Measurements from ENCODE around the gene SLC1A2.

The SLC1A2 gene

DNA sequence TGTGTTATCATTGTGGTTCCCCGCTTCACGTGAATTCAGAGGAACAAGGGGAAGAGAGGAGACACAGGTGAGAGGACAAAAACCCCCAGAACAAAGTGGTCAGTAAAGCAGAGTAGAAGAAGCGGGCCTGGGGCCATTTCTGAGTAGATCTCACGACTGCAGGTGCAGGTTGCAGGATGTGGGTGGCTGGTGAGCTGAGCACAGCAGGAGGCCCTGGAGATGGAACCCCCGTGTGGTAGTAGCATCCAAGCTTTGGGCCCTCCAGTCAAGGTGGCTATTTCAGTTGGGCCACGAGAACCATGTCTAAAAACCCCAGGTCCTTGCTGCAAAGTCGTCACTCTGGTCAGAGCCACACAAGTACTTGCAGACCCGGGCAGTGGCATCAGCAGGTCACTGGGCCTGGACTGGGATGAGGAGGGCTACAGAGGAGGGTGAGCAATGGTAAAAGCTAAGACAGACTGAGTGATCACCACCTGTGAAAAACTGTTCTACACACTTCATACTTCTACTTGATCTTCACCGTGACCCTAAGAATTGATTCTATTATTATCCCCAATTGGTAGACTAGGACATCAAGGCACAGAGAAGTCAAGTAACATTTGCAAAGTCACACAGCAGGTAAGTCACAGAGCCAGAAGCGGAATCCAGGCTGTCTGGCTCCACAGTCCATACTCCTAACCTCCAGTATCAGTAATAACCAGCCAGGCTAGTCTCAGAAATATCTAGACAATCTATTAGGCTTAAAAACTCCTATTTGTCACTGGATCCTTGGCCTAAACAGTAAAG is 43.8 kb downstream of the SLC1A2 start:
- no peak for DNase-seq

DNA sequence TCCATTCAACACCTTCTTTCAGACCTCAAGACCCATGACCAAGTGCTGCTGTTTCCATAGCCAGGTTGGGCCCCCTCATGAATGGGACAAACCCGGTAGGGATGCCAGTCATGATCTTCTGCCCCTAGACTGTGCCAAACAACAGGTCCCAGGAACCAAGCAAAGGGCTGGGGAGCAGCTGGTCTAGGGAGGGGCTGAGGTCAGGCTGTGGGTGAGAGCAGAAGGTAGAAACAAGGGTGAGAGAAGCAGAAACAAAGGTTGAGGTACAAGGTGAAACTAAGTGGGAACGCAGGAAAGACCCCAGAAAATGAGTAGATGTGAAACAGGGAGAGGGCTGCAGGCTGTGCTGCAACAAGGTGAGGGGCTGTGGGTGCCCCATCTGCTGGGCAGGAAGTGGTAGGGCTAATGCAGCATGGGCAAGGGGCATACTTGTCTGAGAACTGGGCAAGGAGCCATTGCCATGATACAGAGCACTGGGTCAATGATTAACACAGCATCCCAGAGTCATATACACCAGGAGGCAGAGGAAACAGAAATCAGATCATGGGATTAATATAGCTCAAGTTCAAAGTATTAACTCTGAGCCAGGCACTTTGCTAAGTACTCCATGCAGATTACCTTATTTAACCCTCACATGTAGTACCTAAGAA is 45.9 kb downstream of the SLC1A2 start:
- DNase-seq = no peak

DNA sequence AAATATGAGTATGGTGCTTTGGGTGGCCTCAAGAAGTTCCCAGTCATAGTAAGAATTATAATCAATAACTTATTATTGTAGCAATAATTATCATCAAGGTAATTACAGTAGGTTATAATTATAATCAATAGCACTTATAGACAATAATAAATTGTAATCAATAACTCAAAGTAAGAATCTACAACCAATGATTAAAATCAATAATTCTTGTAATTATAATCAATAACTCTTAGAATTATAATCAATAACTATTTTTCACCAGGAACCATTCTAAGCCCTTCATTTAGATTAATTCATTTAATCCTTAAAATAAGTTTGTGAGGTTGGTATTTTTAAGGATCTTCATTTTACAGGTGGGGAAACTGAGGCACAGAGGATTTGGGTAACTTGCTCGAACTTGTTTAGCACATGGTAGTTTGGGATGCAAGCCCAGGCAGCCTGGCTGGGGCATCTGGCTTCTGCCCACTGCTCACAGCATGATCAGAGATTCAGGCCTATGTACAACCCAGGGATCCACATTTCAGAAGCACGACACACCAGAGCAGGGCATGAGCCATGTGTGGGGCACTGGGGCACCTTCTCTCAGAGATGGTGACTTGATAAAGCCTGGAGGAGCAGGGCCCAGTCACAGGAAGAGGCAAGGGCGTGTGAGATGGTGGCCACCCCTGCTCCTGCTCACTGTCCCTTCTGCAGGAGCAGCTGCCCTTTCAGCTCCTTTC is 46.6 kb downstream of the SLC1A2 start:
- no peak for DNase-seq

DNA sequence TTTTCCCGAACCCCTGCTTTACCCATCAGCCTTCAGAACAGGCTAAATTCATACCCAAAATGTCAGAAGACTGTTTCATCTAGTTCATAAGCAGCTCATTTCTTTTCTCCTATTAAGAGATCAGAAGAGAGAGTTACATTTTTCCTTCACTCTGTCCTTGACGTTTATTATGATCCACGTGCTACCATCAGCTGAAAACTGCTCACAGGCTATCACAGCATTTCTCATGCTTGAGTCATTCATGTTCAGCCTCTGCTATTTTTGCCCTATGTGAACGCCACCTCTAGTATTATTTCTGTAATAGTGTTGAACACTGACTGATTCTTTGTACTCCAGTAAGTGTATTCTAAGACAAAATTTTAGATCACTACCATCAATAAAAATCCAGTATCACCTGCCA is 51.9 kb downstream of the SLC1A2 start:
- no peak for DNase-seq

DNA sequence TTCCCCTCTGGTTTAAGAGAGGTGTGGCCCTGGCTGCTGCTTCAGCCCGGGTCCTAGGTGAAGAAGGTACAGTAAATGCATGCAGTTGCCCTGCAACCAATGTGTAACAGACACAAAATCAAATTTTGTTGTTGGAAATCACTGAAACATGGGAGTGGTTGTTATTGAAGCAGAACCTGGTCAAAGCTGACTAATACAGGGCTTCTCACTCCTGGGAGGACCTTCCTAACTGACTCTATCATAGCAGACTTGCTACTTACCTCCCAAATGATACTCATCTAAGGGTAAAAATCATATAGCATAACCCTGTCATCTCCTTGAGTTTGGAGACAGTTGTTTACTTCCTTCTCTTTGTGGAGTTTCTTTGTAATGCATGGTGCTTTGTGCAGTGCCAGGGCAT is 52.6 kb downstream of the SLC1A2 start:
- no peak for DNase-seq

DNA sequence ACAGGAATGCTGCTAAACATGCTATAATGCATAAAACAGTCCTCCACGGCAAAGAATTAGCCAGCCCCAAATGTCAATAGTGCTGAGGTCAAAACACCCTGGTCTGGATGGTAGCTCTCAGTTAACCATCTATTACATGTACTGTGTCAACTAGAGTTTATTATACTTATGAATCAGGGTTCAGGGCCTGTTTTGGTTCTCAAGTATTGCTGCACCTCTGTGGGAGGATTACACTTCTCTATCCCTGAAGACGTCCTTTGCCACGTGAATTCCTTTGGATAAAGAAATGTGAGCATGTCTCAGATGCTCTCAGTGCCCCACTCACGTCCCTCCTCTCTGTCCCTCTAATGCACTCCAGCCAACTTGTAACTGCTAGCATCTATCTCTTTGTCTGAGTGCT is 53.4 kb downstream of the SLC1A2 start:
- DNase-seq = no peak

DNA sequence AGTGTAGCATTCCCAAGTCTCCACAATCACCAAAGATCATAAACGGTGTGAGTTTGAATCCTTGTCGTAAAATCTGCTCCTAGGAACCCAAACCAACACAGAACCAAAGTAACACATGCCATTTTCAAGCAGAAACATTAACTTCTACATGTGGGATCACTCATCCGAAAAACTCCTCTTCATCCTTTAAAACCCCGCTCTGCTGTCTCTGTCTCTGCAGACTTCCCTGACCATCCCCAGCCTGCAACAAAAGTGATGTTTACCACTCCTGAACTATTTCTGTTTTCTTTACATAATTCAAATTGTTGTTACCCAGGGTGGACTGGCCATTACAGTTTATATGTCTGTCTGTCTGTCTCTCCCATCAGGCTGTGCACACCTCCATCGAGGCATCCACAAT is 54.0 kb downstream of the SLC1A2 start:
- DNase-seq = no peak

DNA sequence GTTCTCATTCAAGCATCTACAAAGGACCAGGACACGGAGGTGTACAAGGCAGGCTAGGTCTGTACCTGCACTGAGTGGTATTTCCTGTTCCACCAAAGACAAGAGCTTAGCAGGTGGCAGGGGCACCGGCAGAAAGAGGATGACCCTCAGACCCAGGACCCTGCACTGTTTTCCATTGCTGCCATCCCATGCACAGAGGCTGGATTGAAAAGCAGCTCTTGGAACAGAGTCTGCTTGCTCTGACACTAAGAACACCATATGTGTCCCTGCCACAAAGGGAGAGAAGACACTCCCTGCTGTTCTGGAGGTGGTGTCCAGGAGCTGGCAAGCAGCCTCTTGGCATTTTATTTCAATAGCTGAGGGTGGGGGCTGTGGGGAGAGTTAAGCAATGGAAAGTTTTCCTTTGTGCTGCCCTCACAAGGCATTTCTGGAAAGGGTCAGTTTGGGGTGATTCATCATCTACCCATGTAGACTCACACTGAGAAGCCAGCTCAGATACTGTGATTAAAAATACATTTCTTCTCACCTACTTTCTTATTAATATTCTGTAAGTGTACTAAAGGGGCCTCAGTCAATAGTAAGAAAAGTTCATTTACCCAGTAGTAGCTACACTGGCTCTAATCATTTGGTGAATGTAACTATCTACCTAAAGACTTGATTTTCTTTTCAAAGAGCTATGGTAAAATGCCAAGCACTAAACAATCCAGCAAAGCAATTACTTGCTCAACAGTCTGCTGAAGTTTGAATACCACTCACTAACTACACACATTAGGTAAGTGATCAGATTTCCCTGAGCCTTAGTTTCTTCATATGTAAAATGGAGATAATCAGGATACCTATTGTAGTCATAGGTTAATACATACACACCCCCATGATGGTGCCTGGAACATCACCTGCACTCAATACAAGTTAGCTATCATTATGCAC is 55.2 kb downstream of the SLC1A2 start:
- no peak for DNase-seq

DNA sequence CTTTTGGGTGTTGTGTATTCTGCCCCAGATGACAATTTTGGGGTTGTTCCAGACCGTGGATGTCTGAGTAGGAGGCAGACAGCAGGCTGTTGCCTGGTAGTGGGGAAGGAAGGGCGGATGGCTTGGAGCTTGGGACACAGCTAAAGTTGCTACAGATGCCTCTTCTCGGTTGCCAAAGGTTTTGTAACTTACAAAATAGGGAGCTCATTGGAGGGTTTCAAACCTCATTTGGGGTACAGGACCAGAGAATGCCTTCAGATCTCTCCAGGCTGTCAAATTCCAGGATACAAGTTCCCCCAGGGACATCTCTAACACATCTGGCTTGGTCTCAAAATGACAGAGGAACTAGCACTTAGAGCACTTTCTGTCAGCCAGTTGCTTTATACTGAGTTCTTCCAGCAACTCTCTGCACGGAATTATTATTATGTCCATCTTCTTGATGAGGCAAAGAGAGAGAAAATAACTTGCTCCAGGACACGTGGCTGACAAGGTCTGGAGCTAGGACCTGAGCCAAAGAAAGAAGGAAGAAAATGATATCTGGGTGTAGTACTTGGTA is 56.0 kb downstream of the SLC1A2 start:
- no peak for DNase-seq

DNA sequence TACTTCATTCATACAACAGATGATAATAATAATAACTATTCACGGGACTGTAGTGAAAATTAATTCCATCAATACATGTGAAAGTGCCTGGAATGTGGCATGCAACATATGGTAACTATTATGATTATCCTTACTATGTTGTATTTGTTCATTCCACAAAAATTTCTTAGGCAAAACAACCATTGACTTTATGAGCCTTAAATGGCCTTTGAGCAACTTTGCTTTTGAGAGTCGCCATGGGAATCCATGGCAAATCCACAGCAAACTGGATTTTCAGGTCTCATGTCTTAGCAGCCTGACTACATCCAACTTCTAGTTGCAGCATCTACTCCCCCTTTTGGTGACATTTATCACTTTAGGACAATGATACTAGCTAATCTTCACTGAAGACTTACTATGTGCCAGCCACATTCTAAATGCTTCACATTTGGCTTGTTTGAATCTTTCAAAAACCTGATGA is 56.8 kb downstream of the SLC1A2 start:
- DNase-seq = no peak

DNA sequence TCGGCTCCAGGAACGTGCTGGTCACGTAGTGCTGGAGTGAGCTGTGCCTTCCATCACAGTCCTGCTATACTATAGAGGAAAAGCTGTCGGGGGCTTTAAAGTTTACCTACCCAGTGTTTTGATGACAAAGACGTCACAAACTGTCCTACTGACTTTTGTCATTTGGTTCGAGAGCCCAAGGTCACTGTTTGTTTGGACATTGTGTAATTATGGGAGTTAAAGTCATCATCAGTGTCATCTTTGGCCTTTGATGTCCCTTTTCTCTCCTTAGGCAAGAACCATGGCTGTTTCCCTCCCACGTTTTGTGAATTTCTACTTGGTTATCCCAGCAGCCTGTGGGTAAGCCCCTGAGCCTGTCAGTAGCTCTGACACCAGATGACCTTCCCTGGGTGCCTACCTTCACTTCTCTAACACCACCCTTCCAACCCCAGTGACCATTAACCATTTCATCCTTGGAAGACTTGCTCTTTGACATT is 59.3 kb downstream of the SLC1A2 start:
- no peak for DNase-seq

DNA sequence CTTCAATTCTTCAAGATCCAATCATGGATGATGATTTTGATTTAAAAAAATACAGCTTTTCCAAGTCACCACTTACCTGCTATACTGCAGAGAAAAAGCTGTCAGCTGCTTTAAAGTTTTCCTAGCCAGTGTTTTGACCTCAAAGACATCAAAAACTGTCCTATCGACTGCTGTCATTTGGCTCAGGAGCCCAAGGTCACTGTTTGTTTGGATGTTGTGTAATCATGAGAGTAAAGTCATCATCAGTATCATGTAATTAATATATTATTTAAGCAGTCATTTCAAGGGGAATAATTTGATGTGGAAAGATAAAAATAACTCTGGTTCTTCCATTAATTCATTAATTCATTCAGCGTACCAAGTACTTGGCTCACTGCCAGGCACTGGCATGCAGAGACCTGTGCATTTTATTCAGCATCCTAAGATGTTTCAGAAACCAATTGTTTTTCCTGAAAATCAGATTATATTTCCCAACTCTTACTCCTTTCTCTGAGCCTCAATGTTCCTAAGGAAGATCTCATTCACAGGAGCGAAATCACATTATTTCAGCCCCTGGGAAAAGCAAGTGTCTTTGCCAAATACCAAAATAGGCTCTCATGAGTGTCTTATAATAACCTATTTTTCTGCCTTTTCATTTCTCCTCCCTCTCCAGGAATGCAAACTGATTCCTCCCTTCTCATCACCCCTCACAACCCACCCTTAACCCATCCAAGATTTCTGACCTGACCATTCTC is 59.9 kb downstream of the SLC1A2 start:
- DNase-seq = no peak

DNA sequence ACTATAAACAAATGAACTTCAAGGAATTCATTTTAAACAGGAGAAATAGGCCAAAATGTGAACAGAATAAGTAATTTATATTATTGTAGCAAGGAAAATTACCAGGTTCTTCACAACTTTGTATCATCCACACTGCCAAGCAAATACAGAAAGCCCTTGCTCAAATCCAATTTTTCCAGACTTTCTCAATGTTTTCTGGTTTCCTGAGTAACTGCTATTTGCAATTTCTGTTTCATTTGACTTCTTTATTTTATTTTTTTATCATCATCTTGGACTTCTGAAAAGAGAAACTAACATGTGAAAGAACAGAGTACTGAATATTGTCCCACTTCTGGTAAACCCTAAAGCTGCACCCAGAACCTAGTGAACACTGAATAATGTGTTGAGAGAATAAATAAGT is 61.0 kb downstream of the SLC1A2 start:
- DNase-seq = no peak

DNA sequence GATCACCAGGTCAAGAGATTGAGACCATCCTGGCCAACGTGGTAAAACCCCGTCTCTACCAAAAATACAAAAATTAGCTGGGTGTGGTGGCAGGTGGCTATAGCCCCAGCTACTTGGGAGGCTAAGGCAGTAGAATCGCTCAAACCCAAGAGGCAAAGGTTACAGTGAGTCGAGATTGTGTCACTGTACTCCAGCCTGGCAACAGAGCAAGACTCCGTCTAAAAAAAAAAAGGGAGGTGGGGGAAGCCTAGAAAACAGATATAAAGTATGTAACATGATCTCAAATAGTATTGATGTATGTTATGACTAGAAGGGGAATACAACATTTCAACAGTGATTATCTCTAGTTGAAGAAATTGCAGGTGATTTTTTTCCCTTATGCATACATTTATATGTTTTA is 61.4 kb downstream of the SLC1A2 start:
- no peak for DNase-seq

DNA sequence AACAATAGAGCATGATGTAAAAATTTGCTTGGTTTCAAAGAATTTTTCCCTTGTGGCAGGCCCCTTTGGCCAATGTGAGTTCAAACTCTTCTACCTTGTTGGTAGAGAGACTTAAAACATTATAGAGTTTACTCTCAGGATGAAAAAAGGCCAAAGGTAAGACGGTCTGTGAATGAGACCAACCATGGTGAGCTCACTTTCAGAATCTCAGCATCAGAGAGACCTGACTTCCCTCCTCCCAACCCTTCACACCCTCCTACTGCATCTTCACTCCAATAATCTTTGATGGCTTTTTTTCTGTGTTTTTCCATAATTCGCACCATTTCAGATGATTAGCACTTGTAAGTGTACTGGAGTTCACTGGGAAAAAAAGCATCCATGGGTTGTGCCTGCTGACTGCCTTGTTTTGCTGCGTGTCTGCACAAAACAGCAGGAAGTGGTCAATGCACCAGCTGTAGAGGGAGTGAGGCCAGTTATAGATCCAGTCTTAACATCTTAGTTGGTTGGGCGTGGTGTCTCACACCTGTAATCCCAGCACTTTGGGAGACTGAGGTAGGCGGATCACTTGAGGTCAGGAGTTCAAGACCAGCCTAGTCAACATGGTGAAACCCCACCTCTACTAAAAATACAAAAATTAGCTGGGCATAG is 64.1 kb downstream of the SLC1A2 start:
- no peak for DNase-seq

DNA sequence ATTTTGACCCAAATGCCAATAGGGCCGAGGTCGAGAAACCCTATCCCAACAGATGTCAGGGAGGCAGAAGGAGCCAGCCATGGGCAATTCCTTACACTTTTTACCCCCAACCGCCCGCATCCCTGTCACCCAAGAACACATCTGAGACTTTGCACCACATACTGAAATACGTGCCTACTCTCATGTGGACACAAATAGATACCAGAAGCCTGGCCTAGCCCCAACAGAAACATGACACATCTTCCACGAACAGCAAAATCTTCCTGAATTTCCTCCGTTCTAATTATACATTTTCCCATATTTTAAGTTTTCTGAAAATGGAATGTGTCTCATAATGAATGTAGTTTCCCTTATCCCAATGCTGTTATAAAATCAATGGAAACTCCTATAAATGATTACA is 64.7 kb downstream of the SLC1A2 start:
- DNase-seq = no peak

DNA sequence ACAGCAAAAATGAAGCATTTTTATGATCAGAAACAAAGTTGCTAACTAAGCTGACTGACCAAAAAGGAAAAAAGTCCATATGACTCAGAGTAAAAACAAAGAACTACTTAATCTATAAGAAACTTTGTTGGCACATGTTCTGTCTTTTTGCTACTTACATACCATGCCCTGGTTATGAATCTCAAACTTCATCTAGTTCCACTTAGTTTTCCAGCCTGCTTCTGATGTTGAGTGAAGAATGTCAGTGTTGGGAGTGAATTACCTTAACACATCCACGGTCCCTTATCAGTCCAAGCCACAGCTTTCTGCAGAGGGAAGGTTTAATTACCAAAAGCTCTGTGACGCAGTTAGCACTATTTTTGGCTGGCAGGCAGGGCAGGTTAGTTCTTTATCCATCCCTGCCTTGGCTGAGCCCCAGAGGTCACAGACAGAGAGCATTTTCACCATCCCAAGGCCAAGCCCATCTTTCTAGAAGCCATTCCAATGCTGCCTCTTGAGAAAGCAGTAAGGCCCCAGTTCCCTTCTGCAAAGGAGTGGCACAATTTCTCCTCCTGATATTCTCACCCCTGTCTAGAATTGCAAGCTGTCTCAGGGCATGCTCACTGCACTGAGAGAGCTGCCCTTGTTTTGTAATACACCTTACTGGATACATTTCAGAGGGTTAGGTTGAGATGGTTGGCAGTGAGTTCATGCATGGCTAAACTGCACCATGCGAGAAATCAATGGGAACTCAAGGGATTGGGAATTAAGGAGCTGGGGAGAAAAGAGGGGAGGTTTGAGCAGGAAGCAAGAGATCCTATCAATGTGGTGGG is 67.1 kb downstream of the SLC1A2 start:
- no peak for DNase-seq

DNA sequence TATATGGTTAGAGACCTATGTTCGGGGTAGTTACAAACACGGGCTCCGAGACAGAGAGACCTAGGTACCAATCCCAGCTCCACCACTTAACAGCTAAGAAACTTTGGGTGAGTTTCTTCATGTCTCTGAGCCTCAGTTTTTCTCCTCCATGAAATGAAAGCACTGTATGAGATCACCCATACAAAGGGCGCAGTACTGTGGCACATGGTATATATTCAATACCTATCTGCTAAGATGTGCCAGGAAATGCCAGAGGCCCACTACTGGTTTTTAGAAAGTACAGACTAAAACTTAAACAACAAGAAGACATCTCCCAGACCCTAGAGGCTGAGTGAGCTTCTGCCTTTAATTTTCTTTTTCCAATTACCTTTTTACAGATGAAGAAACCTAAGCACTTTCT is 69.5 kb downstream of the SLC1A2 start:
- no peak for DNase-seq

DNA sequence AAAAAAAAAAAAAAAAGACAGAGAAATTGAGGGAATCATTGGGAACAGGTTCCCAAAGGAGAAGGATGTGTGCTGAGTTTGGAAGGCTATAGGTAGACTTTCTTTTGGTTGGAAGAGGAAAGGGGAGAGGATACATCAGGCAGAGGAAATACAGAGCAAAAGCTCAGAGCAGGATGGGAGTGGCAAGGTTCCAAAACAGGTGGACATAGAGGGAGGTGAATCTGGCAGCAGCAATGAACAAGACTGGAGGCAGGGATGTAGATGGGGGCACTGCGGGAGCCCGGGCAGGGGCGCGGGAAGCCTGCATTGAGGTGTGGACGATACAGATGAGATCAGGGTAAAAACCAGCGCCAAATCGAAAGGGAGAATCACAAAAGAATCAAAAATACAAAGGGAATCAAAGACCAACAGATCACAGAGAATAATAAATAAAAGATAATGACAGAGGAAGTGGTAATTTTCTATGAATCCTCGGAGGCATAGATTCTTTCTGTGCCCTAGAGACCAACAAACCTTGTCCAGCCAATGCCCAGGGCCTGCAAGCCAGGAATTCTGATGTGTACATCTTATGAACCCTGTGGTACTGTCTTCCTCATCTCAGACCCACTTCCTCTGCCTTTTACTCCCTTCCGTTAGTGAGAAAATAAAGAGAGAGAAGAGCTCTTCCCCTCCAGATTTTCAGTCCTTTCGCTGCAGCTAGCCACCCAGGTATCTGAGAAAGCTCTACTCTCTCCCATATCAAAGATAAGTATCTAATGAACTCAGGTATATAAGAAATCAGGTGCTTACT is 70.3 kb downstream of the SLC1A2 start:
- DNase-seq = no peak
